CD4-positive, alpha-beta T cell treated with Interleukin-6 for 4 hours (primary cell): ENCODE results near the gene RBM3.

Experiments used
- DNase-seq: peaks from one replicate; pipeline ENCODE4 v3.0.0-alpha.2; 2020; ENCODE audit warnings: mixed read lengths

RBM3 gene

GRCh38 chrX:48626401-48627298, 52.4 kb downstream of the RBM3 start:
- DNase-seq = no peak
